Right ventricle myocardium superior (tissue), 1 donor: ENCODE data around the gene ZNF784. TPM values are rescaled to one million over a fixed set of nuclear protein-coding genes. Genes with fewer than 3 reads are reported as not detected.

Experiments
- ATAC-seq: fragments of 200-7000 bp; cut with Tn5 transposase; one replicate; pipeline ENCODE4 v1.9.1; 2020; ENCODE audit warnings: mild to moderate bottlenecking; ENCODE audit not compliant: poor library complexity
- DNase-seq: peaks from one replicate; pipeline ENCODE4 v3.0.0-alpha.2; 2020
- intact Hi-C: fragments of 100-400 bp; cut with DNase I; formaldehyde crosslinking; loops from one replicate; pipeline ENCODE4 v1.11.2; 2022
- total RNA-seq: library from RNA; stranded (reverse); fragmentation: NEBNext Ultra II Directional; extraction: Animal tissue kit (Norgen Biotek cat#: 25700); gene quantifications from one replicate; pipeline ENCODE4 v1.2.1, GENCODE V29; 2021
- donor health status: DM: no; HTN: yes; CAD: no; lungs with severe emphysema.

The ZNF784 gene
- total RNA-seq, 1 donor from 2014 or later, result 11.7 TPM

GRCh38 chr19:55613396-55613795 lies 11.0 kb downstream of the ZNF784 start:
- ATAC-seq (no peak), DNase-seq (no peak)
- intact Hi-C loops, result no loop called here

GRCh38 chr19:55611983-55612645 lies 12.3 kb downstream of the ZNF784 start:
- intact Hi-C loops, result no loop called here
- DNase-seq, result no peak
- peak; percentile 32 for ATAC-seq

GRCh38 chr19:55611300-55611982 lies 12.9 kb downstream of the ZNF784 start:
- ATAC-seq, result peak; percentile 79
- DNase-seq, result no peak
- intact Hi-C loops, result no loop called here

GRCh38 chr19:55609326-55609725 lies 15.0 kb downstream of the ZNF784 start:
- DNase-seq (no peak), ATAC-seq (no peak)
- intact Hi-C loops, result loop anchor here (5.0 kb wide), 1 partner anchor 92 kb away; no protein-coding TSS in a partner anchor

- no peak for DNase-seq
- intact Hi-C loops, result loop anchor here (5.0 kb wide), 1 partner anchor 90 kb away; no protein-coding TSS in a partner anchor
- ATAC-seq, result no peak
Observed at GRCh38 chr19:55606817-55607216, 17.5 kb downstream of the ZNF784 start.

GRCh38 chr19:55606471-55606787 lies 17.9 kb downstream of the ZNF784 start:
- no peak for ATAC-seq
- intact Hi-C loops, result loop anchor here (5.0 kb wide), 1 partner anchor 89 kb away; no protein-coding TSS in a partner anchor
- no peak for DNase-seq

GRCh38 chr19:55605637-55606470 lies 18.5 kb downstream of the ZNF784 start, which contains the start of gene ZNF865:
Gene ZNF865, plus strand, starts transcription at chr19:55605647. Its CDS starts 7,972 bp downstream, at chr19:55613619.
- peak; percentile 45 for ATAC-seq
- peak; percentile 72 for DNase-seq
- intact Hi-C loops, result loop anchor here (5.0 kb wide), 1 partner anchor 89 kb away; no protein-coding TSS in a partner anchor

GRCh38 chr19:55605207-55605636 lies 19.1 kb downstream of the ZNF784 start:
- intact Hi-C loops, result loop anchor here (5.0 kb wide), 1 partner anchor 88 kb away; no protein-coding TSS in a partner anchor
- peak; percentile 88 for ATAC-seq

GRCh38 chr19:55603581-55604292 lies 20.6 kb downstream of the ZNF784 start:
- intact Hi-C loops, result no loop called here
- ATAC-seq (no peak), DNase-seq (peak; percentile 29)

More at GRCh38 chr19:55605207-55605636, 19.1 kb downstream of the ZNF784 start:
- peak; percentile 99 for DNase-seq

GRCh38 chr19:55603115-55603514 lies 21.3 kb downstream of the ZNF784 start:
- no peak for ATAC-seq
- no peak for DNase-seq
- intact Hi-C loops, result no loop called here

GRCh38 chr19:55602104-55603001 lies 22.0 kb downstream of the ZNF784 start:
- intact Hi-C loops, result no loop called here
- DNase-seq (peak; percentile 53), ATAC-seq (no peak)

- intact Hi-C loops, result no loop called here
- no peak for ATAC-seq
- no peak for DNase-seq
Observed at GRCh38 chr19:55601084-55601483, 23.3 kb downstream of the ZNF784 start.

GRCh38 chr19:55600662-55601028 lies 23.7 kb downstream of the ZNF784 start:
- intact Hi-C loops, result no loop called here
- ATAC-seq, result no peak
- no peak for DNase-seq

- DNase-seq (peak; percentile 89), ATAC-seq (peak; percentile 73)
- intact Hi-C loops, result no loop called here
Observed at GRCh38 chr19:55599842-55600661, 24.3 kb downstream of the ZNF784 start, which contains the start of gene ZNF524. Gene ZNF524, plus strand, starts transcription at chr19:55600288. Its CDS starts 1,825 bp downstream, at chr19:55602113.

GRCh38 chr19:55599468-55599841 lies 24.9 kb downstream of the ZNF784 start, which contains the start of gene FIZ1:
Gene FIZ1, minus strand, starts transcription at chr19:55599517. Its CDS starts 1,652 bp downstream, at chr19:55597865.
- DNase-seq (peak; percentile 99), ATAC-seq (peak; percentile 91)
- intact Hi-C loops, result no loop called here

- DNase-seq (peak; percentile 93), ATAC-seq (peak; percentile 79)
- intact Hi-C loops, result no loop called here
Observed at GRCh38 chr19:55598719-55599467, 25.5 kb downstream of the ZNF784 start.
